ENCODE measurements around the gene SLC43A2.
A peak's percentile ranks its signal among the peaks of the same experiment; 100 is the strongest.

Gene SLC43A2

GRCh38 chr17:1627982-1628855 is at the start of gene SLC43A2:
TSS of gene SLC43A2 (minus strand) at chr17:1628834. CDS start at chr17:1627874, 960 bp downstream.
- TF ChIP-seq TEAD4 (IDR thresholded peaks at IDR 0.05) = no peak
- TF ChIP-seq, protein P1, sequence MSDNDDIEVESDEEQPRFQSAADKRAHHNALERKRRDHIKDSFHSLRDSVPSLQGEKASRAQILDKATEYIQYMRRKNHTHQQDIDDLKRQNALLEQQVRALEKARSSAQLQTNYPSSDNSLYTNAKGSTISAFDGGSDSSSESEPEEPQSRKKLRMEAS (IDR thresholded peaks at IDR 0.05) = peak; percentile 84
- no peak for TF ChIP-seq EP300 (IDR thresholded peaks at IDR 0.05; ENCODE audit: borderline replicate concordance)
- no peak; the same call in 1 of the 2 replicates for TF ChIP-seq TCF12 (IDR thresholded peaks at IDR 0.05; ENCODE audit: low read depth)
- TF ChIP-seq EGR1 (IDR thresholded peaks at IDR 0.05) = peak; percentile 28; the same call in 1 of the 2 replicates
- TF ChIP-seq CREB1 (IDR thresholded peaks at IDR 0.05; ENCODE audit: low read depth) = no peak
- no peak for TF ChIP-seq RAD21 (IDR thresholded peaks at IDR 0.05; ENCODE audit: low read depth)
- TF ChIP-seq REST (IDR thresholded peaks at IDR 0.05; ENCODE audit: low read depth) = no peak
- TF ChIP-seq FOXM1 (IDR thresholded peaks at IDR 0.05; ENCODE audit: borderline replicate concordance, low read depth) = peak; percentile 36; the same call in 1 of the 2 replicates
- peak; percentile 100 for TF ChIP-seq ZBTB7A (IDR thresholded peaks at IDR 0.05; ENCODE audit: low read depth)
- no peak for TF ChIP-seq NFIC (IDR thresholded peaks at IDR 0.05)

GRCh38 chr17:1676401-1676800 is 47.8 kb upstream of the SLC43A2 start:
- no peak for TF ChIP-seq YY1 (IDR thresholded peaks at IDR 0.05; ENCODE audit: low read depth)
- no peak for TF ChIP-seq REST (IDR thresholded peaks at IDR 0.05; ENCODE audit: low read depth)
- TF ChIP-seq RAD21 (IDR thresholded peaks at IDR 0.05; ENCODE audit: low read depth) = no peak
- no peak for TF ChIP-seq EP300 (IDR thresholded peaks at IDR 0.05; ENCODE audit: borderline replicate concordance)
- TF ChIP-seq USF1 (IDR thresholded peaks at IDR 0.05) = no peak
- TF ChIP-seq CREB1 (IDR thresholded peaks at IDR 0.05; ENCODE audit: low read depth) = no peak
- TF ChIP-seq, protein P1 (IDR thresholded peaks at IDR 0.05) = no peak
- no peak for TF ChIP-seq EGR1 (IDR thresholded peaks at IDR 0.05)

DNA sequence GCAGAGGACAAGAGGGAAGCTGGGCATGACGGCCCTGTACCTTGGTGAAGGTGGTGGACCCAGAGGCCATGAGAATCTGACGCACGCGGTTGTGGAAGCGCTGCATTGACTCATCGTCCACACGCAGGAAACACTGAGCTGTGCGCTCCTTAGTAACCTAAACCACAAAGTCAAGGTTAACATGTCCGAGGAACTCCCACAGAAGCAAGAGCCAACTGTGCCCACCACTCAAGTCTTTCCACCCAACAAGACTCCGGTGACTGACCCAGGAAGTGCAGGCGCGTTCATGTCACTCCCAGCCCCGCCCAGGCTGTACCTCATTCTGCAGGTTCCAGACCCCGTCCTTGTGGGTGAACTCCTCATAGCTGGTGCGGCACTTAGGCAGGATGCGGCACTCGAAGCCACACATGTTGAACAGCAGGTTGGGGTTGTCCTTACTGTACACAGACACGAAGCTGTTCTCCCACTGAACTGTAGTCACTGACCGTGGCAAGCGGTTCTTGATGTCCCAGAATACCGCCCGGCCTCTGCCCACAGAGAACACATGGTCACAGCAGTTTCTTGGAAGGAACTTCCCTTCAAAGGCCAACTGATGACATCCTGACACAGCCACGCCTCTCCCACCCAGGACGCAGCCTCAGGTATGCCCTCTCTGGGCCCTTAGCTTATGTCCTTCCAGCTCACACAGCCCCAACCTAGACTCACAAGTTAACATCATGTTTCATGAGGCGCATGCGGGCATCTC is 44.6 kb upstream of the SLC43A2 start:
- no peak for TF ChIP-seq REST (IDR thresholded peaks at IDR 0.05; ENCODE audit: low read depth)
- TF ChIP-seq TAF1 (IDR thresholded peaks at IDR 0.05; ENCODE audit: low read depth) = no peak
- TF ChIP-seq NFIC (IDR thresholded peaks at IDR 0.05) = no peak
- TF ChIP-seq YY1 (IDR thresholded peaks at IDR 0.05; ENCODE audit: low read depth) = no peak
- no peak for TF ChIP-seq TCF12 (IDR thresholded peaks at IDR 0.05; ENCODE audit: low read depth)
- no peak for TF ChIP-seq USF1 (IDR thresholded peaks at IDR 0.05)
- no peak for TF ChIP-seq TEAD4 (IDR thresholded peaks at IDR 0.05)
- TF ChIP-seq EP300 (IDR thresholded peaks at IDR 0.05; ENCODE audit: borderline replicate concordance) = no peak
- no peak for TF ChIP-seq EGR1 (IDR thresholded peaks at IDR 0.05)
- no peak for TF ChIP-seq RAD21 (IDR thresholded peaks at IDR 0.05; ENCODE audit: low read depth)
- TF ChIP-seq CREB1 (IDR thresholded peaks at IDR 0.05; ENCODE audit: low read depth) = no peak
- TF ChIP-seq ZBTB7A (IDR thresholded peaks at IDR 0.05; ENCODE audit: low read depth) = no peak
- TF ChIP-seq FOXM1 (IDR thresholded peaks at IDR 0.05; ENCODE audit: borderline replicate concordance, low read depth) = no peak
- TF ChIP-seq CEBPB (IDR thresholded peaks at IDR 0.05) = no peak
